Naive B cell (primary cell): ENCODE measurements around the gene KRTAP4-6. TPM values are rescaled to one million over a fixed set of nuclear protein-coding genes. Genes with fewer than 3 reads are reported as not detected.

Source experiments
- ATAC-seq, 2 donors: fragments of 150-1000 bp; cut with Tn5 transposase; 2 replicates each; pipeline ENCODE4 v1.10.0; 2021; ENCODE audit warnings: low read depth in 2 of 2, mild to moderate bottlenecking in 2 of 2, moderate library complexity in 2 of 2
- DNase-seq: peaks from one replicate; pipeline ENCODE4 v3.0.0; 2022
- H3K27ac Mint-ChIP-seq, 6 donors: one replicate each; pipeline ENCODE4 v1.8.0; 2020 to 2022; ENCODE audit warnings: mild to moderate bottlenecking in 6 of 6, mixed read lengths in 6 of 6, moderate library complexity in 5 of 6, inconsistent platforms in 2 of 6
- H3K27me3 Mint-ChIP-seq, 3 donors: one replicate each; pipeline ENCODE4 v1.8.0; 2021 to 2022; ENCODE audit warnings: mixed read lengths in 3 of 3, mild to moderate bottlenecking in 1 of 3
- H3K36me3 Mint-ChIP-seq, 2 donors: one replicate each; pipeline ENCODE4 v1.8.0; 2020 to 2022; ENCODE audit warnings: mixed read lengths in 2 of 2, inconsistent platforms in 1 of 2, mild to moderate bottlenecking in 1 of 2
- H3K4me1 Mint-ChIP-seq, 3 donors: one replicate each; pipeline ENCODE4 v1.8.0; 2020 to 2022; ENCODE audit warnings: mixed read lengths in 3 of 3, inconsistent platforms in 1 of 3, mild to moderate bottlenecking in 1 of 3, moderate library complexity in 1 of 3
- H3K4me3 Mint-ChIP-seq, 8 donors: one replicate each; pipeline ENCODE4 v1.8.0; 2020 to 2022; ENCODE audit warnings: mild to moderate bottlenecking in 8 of 8, mixed read lengths in 8 of 8, moderate library complexity in 8 of 8, inconsistent platforms in 2 of 8
- H3K9me3 Mint-ChIP-seq, 7 donors: one replicate each; pipeline ENCODE4 v1.8.0; 2020 to 2022; ENCODE audit warnings: mixed read lengths in 7 of 7, mild to moderate bottlenecking in 5 of 7, inconsistent platforms in 2 of 7, moderate library complexity in 1 of 7
- polyA plus RNA-seq, 6 donors: library from polyadenylated mRNA; unstranded; fragments of 300-500 nt; fragmentation: Illumina TruSeq; gene quantifications; one replicate each; pipeline ENCODE4 v1.2.3, GENCODE V29; 2021; ENCODE audit warnings: low read depth in 6 of 6

Gene KRTAP4-6
- polyA plus RNA-seq, 6 donors from 2014 or later, result 1.6 to 2.0 TPM; not detected in 4

DNA sequence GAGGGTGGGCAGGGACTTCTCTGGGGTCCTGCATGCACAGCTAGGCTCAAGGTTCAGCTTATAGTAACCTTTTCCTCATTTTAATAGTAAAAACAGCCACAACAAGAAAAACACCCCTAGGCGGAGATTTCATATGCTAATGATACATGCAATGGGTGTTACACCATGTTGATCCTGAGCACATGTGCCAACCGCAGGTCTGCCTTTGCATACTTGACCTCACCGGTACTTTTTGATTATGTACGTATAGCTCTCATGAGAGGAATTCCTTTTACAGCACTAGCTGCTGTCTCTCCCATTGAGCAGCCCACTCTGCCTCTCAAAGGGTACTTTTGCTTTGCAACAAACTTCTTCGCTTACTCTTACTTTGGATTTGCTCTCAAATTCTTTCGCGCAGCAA, 44.3 kb downstream of the KRTAP4-6 start:
- Mint-ChIP-seq H3K4me1 (peaks cover 13 to 23% (median 16%) of the 10 kb centered on the region in 3 donors), H3K9me3 (peaks cover 0 to 10% (median 6%) of the 10 kb centered on the region in 7 donors), H3K27ac (peak overlapping the region in 3 of 6 donors; percentile 49 to 85 (median 49)), H3K4me3 (no peak overlapping the region), H3K36me3 (no peaks in the 10 kb centered on the region), H3K27me3 (peaks cover 0 to 10% (median 10%) of the 10 kb centered on the region in 3 donors)
- ATAC-seq (no peak), DNase-seq (no peak)

Other genes starting within 250 kb of the KRTAP4-6 start
- gene KRT23, start 202.9 kb downstream of the KRTAP4-6 start, polyA plus RNA-seq, result under 1 TPM in 1 of 6 donors, not detected in 5; 0.19 TPM
- gene KRT39, start 173.6 kb downstream of the KRTAP4-6 start, polyA plus RNA-seq, result not detected
- gene KRT40, start 156.2 kb downstream of the KRTAP4-6 start, polyA plus RNA-seq, result not detected
- gene KRTAP3-3, start 146.4 kb downstream of the KRTAP4-6 start, polyA plus RNA-seq, result not detected
- gene KRTAP3-2, start 140.6 kb downstream of the KRTAP4-6 start, polyA plus RNA-seq, result not detected
- gene KRTAP3-1, start 131.4 kb downstream of the KRTAP4-6 start, polyA plus RNA-seq, result not detected
- gene KRTAP1-5, start 113.3 kb downstream of the KRTAP4-6 start, polyA plus RNA-seq, result not detected
- not detected for gene KRTAP1-4, start 110.3 kb downstream of the KRTAP4-6 start, polyA plus RNA-seq
- not detected for gene KRTAP1-3, start 105.7 kb downstream of the KRTAP4-6 start, polyA plus RNA-seq
- gene KRTAP1-1, start 99.1 kb downstream of the KRTAP4-6 start, polyA plus RNA-seq, result not detected
- gene KRTAP2-1, start 93.2 kb downstream of the KRTAP4-6 start, polyA plus RNA-seq, result not detected
- gene KRTAP2-2, start 85.3 kb downstream of the KRTAP4-6 start, polyA plus RNA-seq, result not detected
- not detected for gene KRTAP2-3, start 80.4 kb downstream of the KRTAP4-6 start, polyA plus RNA-seq
- gene KRTAP2-4, start 74.7 kb downstream of the KRTAP4-6 start, polyA plus RNA-seq, result not detected
- not detected for gene KRTAP4-7, start 56.4 kb downstream of the KRTAP4-6 start, polyA plus RNA-seq
- gene KRTAP4-8, start 42.4 kb downstream of the KRTAP4-6 start, polyA plus RNA-seq, result not detected
- gene KRTAP4-16, start 38.3 kb downstream of the KRTAP4-6 start, polyA plus RNA-seq, result not detected
- gene KRTAP4-9, start 35.2 kb downstream of the KRTAP4-6 start, polyA plus RNA-seq, result not detected
- gene KRTAP4-11, start 22.2 kb downstream of the KRTAP4-6 start, polyA plus RNA-seq, result not detected
- gene KRTAP4-12, start 16.4 kb downstream of the KRTAP4-6 start, polyA plus RNA-seq, result 1 to 10 TPM in 2 of 6 donors, under 1 TPM in 2, not detected in 2; 0.30 to 3.3 (median 1.3) TPM
- not detected for gene KRTAP4-5, start 9.3 kb upstream of the KRTAP4-6 start, polyA plus RNA-seq
- gene KRTAP4-4, start 20.2 kb upstream of the KRTAP4-6 start, polyA plus RNA-seq, result not detected
- gene KRTAP4-3, start 27.7 kb upstream of the KRTAP4-6 start, polyA plus RNA-seq, result not detected
- not detected for gene KRTAP4-2, start 37.7 kb upstream of the KRTAP4-6 start, polyA plus RNA-seq
- not detected for gene KRTAP4-1, start 44.4 kb upstream of the KRTAP4-6 start, polyA plus RNA-seq
- gene KRTAP9-1, start 49.3 kb upstream of the KRTAP4-6 start, polyA plus RNA-seq, result not detected
- not detected for gene KRTAP9-2, start 86.1 kb upstream of the KRTAP4-6 start, polyA plus RNA-seq
- not detected for gene KRTAP9-3, start 91.9 kb upstream of the KRTAP4-6 start, polyA plus RNA-seq
- gene KRTAP9-8, start 97.5 kb upstream of the KRTAP4-6 start, polyA plus RNA-seq, result not detected
- gene KRTAP9-4, start 109.1 kb upstream of the KRTAP4-6 start, polyA plus RNA-seq, result not detected
- gene KRTAP9-9, start 114.8 kb upstream of the KRTAP4-6 start, polyA plus RNA-seq, result not detected
- not detected for gene KRTAP9-6, start 124.8 kb upstream of the KRTAP4-6 start, polyA plus RNA-seq
- not detected for gene KRTAP9-7, start 135.2 kb upstream of the KRTAP4-6 start, polyA plus RNA-seq
- not detected for gene KRTAP29-1, start 162.3 kb upstream of the KRTAP4-6 start, polyA plus RNA-seq
- 1 to 10 TPM in 1 of 6 donors, under 1 TPM in 3, not detected in 2; 0.38 to 2.0 (median 0.55) TPM for gene KRTAP16-1, start 168.8 kb upstream of the KRTAP4-6 start, polyA plus RNA-seq
- gene KRTAP17-1, start 175.2 kb upstream of the KRTAP4-6 start, polyA plus RNA-seq, result not detected
- not detected for gene KRT33A, start 210.3 kb upstream of the KRTAP4-6 start, polyA plus RNA-seq
- gene KRT33B, start 229.3 kb upstream of the KRTAP4-6 start, polyA plus RNA-seq, result not detected
- not detected for gene KRT34, start 241.8 kb upstream of the KRTAP4-6 start, polyA plus RNA-seq